K562 treated with DMSO at 1 percent for 12 hours (cell line): ENCODE measurements around the gene MYNN. TPM values are rescaled to one million over a fixed set of nuclear protein-coding genes. Genes with fewer than 3 reads are reported as not detected.

Source experiments
- total RNA-seq: library from RNA; unstranded; fragments of 300-600 nt; gene quantifications from 2 replicates; pipeline ENCODE4 v1.2.3, GENCODE V29; 2022; ENCODE audit not compliant: insufficient read depth

The MYNN gene
- total RNA-seq, result 4.3 and 9.0 TPM in 2 replicates

GRCh38 chr3:169772897-169773816, at the start of gene MYNN:
Gene MYNN, plus strand, starts transcription at chr3:169773396. Its CDS starts 900 bp downstream, at chr3:169774296.

GRCh38 chr3:169764882-169765612, 8.1 kb upstream of the MYNN start, which contains the start of gene TERC:
Gene TERC, minus strand, starts transcription at chr3:169765060.

GRCh38 chr3:169769287-169770181, 3.7 kb upstream of the MYNN start, which contains the start of gene ACTRT3:
Gene ACTRT3, minus strand, starts transcription at chr3:169769561. Its CDS starts 41 bp downstream, at chr3:169769520.

DNA sequence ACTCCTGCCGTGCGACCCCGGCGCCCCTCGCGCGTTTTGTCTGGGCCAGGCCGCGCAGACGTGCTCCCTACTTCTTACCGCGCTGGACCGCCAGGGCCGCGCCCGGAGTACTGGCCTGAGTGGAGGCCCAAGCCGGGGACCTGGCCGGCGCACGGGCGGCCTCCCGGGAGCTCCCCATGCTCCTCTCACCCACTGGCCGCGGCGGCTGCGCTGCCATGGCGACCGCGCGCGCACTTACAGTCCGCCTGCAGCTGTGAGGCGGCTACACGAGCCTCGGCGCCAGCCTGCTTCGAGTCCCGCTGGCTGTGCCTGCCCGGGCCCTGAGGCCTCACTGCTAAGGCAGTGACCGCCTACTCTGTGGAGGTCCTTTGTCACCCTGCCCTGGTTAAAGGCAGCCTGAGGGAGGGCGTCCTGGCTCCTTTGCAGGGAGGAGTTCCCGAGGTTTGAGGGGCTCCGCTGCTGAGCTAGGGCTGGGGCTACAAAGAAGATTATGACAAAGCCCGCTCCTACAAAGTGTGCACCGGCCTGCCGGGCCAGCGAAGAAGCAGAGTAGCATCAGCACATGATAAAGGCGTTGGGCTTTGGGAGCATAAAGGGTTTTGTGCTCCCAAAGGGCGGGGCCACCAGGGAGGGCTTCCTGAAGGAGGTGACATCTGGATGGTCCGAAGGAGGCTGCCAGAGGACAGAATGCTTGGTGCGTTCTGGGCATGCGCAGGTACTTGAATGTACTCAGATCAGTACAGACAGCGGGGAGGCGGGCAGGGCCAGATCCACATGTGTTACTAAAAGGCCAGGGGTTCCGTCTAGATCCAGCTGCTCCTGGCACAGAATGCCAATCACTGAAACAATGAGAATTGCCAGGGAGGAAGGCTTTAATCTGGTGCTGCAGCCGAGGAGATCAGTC, 39.4 kb downstream of the MYNN start, which contains the start of the genes LRRC34 and LRRIQ4:
Gene LRRC34, minus strand, starts transcription at position 573 of the 904 bp plus-strand sequence. Its CDS starts 356 bp downstream, at position 217.
Gene LRRIQ4, plus strand, starts transcription at position 539 of the 904 bp plus-strand sequence. CDS start 9,052 bp downstream, outside the sequence.

Other genes with a start within 250 kb of the MYNN start
- gene MECOM, start 109.7 kb upstream of the MYNN start, total RNA-seq, result 1.9 and 9.6 TPM in 2 replicates
- gene TERC, start 8.3 kb upstream of the MYNN start, total RNA-seq, result not detected in 2 replicates
- not detected in 2 replicates for gene ACTRT3, start 3.8 kb upstream of the MYNN start, total RNA-seq
- gene LRRIQ4, start 39.5 kb downstream of the MYNN start, total RNA-seq, result not detected in 2 replicates
- not detected in 2 replicates for gene LRRC34, start 39.5 kb downstream of the MYNN start, total RNA-seq
- gene LRRC31, start 96.5 kb downstream of the MYNN start, total RNA-seq, result not detected in 2 replicates
- not detected in 2 replicates for gene SAMD7, start 138.2 kb downstream of the MYNN start, total RNA-seq
- gene SEC62, start 193.4 kb downstream of the MYNN start, total RNA-seq, result 39.4 and 46.7 TPM in 2 replicates